ENCODE measurements around the gene PDCD4. TPM values are rescaled to one million over a fixed set of nuclear protein-coding genes. Genes with fewer than 3 reads are reported as not detected.

PDCD4 gene
- total and polyA plus RNA-seq, 9 donors: 55.1 to 214 (median 162) TPM

DNA sequence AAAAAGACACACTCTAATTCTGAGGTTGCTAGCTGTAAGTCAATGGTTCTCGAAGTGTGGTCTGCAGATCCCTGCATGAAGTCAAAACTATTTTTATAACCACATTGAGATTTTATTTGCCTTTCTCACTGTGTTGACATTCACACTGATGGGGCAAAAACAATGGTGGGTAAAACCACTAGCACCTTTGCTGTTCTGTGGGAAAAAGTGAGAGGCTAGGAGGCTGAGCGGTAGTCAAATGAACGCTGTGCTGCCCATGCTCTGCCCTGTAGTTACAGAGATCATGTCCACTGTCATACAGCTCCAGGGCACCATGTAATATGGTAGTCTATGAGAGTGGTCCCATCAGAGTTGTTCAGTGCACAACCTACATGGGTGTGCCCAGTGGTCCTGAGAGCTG is 21.6 kb upstream of the PDCD4 start:
- Histone ChIP-seq H3K4me1 (ENCODE audit: control insufficient read depth, insufficient read depth, low read length) (peaks cover 26% of the 10 kb centered on the region), H3K4me3 (ENCODE audit: low read length) (no peak overlapping the region), H3K36me3 (ENCODE audit: control insufficient read depth, insufficient read depth, low read length) (no peaks in the 10 kb centered on the region), H3K9me3 (replicated peaks; ENCODE audit: control insufficient read depth, low read depth, low read length) (no peaks in the 10 kb centered on the region), H3K27me3 (ENCODE audit: control insufficient read depth, insufficient read depth, low read length) (no peaks in the 10 kb centered on the region), H3K27ac (ENCODE audit: low read length) (no peak overlapping the region)
- 100% methylated on average over 2 of the region's 3 CpGs for WGBS (ENCODE audit: insufficient coverage)
- no peak for DNase-seq

- Histone ChIP-seq H3K36me3 (ENCODE audit: control insufficient read depth, insufficient read depth, low read length) (no peaks in the 10 kb centered on the region), H3K27me3 (ENCODE audit: control insufficient read depth, insufficient read depth, low read length) (no peaks in the 10 kb centered on the region), H3K27ac (ENCODE audit: low read length) (no peak overlapping the region), H3K4me3 (ENCODE audit: low read length) (no peak overlapping the region), H3K9me3 (replicated peaks; ENCODE audit: control insufficient read depth, low read depth, low read length) (no peaks in the 10 kb centered on the region), H3K4me1 (ENCODE audit: control insufficient read depth, insufficient read depth, low read length) (peaks cover 19% of the 10 kb centered on the region)
- peak; percentile 53 for DNase-seq
- WGBS (ENCODE audit: insufficient coverage): 30% methylated on average over 3 of the region's 8 CpGs
These were observed 20.6 kb upstream of the PDCD4 start for GRCh38 chr10:110851020-110851612.

DNA sequence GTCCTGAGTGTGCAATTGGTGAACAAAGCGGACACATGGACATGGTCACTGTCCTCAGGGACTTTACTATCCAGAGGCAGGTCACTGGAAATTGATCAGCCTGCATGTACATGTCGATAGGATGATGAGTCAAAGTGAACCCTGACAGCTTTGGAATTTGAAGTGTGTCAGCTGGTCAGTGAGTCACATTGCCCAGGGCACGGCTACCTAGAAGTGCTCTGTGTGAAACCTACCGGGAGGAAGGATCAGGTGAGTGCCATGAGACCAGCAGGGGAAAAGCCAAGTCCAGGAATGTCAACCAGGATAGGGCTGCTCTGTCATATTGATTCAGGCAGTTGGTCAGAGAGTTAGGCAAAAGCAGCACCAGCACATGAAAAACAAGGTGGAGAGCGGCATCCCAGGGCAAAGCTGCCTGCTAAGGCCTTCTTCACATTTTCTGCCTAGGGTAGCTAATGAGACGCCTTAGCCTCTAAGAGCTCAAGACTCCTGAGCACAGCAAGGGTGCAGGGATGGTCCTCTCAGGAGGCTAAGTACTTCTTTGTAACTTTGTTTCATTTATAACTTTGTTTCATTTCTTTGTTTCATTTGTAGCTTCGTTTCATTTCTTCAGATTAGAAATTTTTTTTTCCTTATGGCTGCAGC is 19.4 kb upstream of the PDCD4 start:
- DNase-seq: no peak
- 88% methylated on average over 4 of the region's 7 CpGs for WGBS (ENCODE audit: insufficient coverage)
- no peaks in the 10 kb centered on the region for H3K27me3 ChIP-seq (ENCODE audit: control insufficient read depth, insufficient read depth, low read length)
- H3K4me1 ChIP-seq (ENCODE audit: control insufficient read depth, insufficient read depth, low read length): peaks cover 10% of the 10 kb centered on the region
- H3K36me3 ChIP-seq (ENCODE audit: control insufficient read depth, insufficient read depth, low read length): no peaks in the 10 kb centered on the region
- H3K4me3 ChIP-seq (ENCODE audit: low read length): no peak overlapping the region
- no peaks in the 10 kb centered on the region for H3K9me3 ChIP-seq (replicated peaks; ENCODE audit: control insufficient read depth, low read depth, low read length)
- no peak overlapping the region for H3K27ac ChIP-seq (ENCODE audit: low read length)

GRCh38 chr10:110852947-110853346 is 18.8 kb upstream of the PDCD4 start:
- Histone ChIP-seq H3K9me3 (replicated peaks; ENCODE audit: control insufficient read depth, low read depth, low read length) (no peaks in the 10 kb centered on the region), H3K27me3 (ENCODE audit: control insufficient read depth, insufficient read depth, low read length) (no peaks in the 10 kb centered on the region)

GRCh38 chr10:110853921-110854605 is 17.7 kb upstream of the PDCD4 start:
- DNase-seq: peak; percentile 37
- Histone ChIP-seq H3K4me3 (ENCODE audit: low read length) (no peak overlapping the region), H3K27ac (ENCODE audit: low read length) (no peak overlapping the region), H3K27me3 (ENCODE audit: control insufficient read depth, insufficient read depth, low read length) (no peaks in the 10 kb centered on the region), H3K36me3 (ENCODE audit: control insufficient read depth, insufficient read depth, low read length) (no peaks in the 10 kb centered on the region), H3K9me3 (replicated peaks; ENCODE audit: control insufficient read depth, low read depth, low read length) (no peaks in the 10 kb centered on the region), H3K4me1 (ENCODE audit: control insufficient read depth, insufficient read depth, low read length) (peaks cover 24% of the 10 kb centered on the region)

More at GRCh38 chr10:110852947-110853346, 18.8 kb upstream of the PDCD4 start:
- 82% methylated on average over 3 of the region's 4 CpGs for WGBS (ENCODE audit: insufficient coverage)
- Histone ChIP-seq H3K4me1 (ENCODE audit: control insufficient read depth, insufficient read depth, low read length) (peaks cover 13% of the 10 kb centered on the region), H3K27ac (ENCODE audit: low read length) (no peak overlapping the region), H3K36me3 (ENCODE audit: control insufficient read depth, insufficient read depth, low read length) (no peaks in the 10 kb centered on the region), H3K4me3 (ENCODE audit: low read length) (no peak overlapping the region)
- no peak for DNase-seq

DNA sequence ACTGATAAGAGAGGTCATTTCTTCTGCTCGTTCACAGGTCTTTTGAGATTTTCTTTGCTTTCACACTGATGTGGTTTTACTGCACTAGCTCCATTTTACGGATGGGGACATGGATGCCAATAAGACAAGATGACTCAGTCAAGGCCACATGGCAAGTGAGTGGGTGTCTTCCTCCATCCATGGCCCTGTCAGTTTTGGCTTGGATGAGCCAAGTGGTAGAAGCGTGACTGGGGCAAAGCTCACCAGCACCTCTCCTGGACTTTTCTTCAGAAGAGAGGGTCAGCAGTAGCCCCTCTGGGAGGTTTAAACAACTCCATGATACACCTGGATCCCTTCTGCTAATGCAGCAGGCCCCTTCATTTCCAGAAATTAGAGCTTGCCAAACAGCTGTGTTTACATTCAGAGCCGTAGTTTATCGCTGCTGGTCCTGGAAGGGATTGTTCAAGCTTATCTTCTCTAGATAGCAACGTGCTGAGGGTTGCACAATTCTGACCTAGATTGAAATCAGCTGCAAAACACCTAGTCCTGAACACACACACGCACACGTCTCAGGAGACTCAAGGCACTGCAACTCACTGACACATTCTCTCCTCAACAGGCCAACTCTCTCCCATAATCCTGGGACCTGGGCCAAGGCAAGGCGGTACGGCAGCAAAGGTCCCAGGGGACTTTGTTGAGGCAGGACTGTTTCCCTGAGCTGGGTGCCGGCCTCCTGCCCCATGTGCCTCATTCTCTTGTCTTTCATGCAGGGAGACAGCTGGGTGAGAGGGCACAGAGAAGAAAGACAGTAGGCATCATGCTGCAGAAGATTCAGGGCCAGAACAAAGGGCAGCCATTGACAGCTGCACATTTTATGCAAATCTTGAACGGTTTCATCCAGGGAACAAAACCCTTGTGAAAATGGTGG is 14.2 kb upstream of the PDCD4 start:
- no peaks in the 10 kb centered on the region for H3K9me3 ChIP-seq (replicated peaks; ENCODE audit: control insufficient read depth, low read depth, low read length)
- 36% methylated on average over 10 of the region's 12 CpGs for WGBS (ENCODE audit: insufficient coverage)
- H3K4me1 ChIP-seq (ENCODE audit: control insufficient read depth, insufficient read depth, low read length): peaks cover 44% of the 10 kb centered on the region
- no peaks in the 10 kb centered on the region for H3K27me3 ChIP-seq (ENCODE audit: control insufficient read depth, insufficient read depth, low read length)
- H3K27ac ChIP-seq (ENCODE audit: low read length): peak overlapping the region; percentile 56
- H3K4me3 ChIP-seq (ENCODE audit: low read length): no peak overlapping the region
- H3K36me3 ChIP-seq (ENCODE audit: control insufficient read depth, insufficient read depth, low read length): no peaks in the 10 kb centered on the region
- peak; percentile 73 for DNase-seq

- H3K4me1 ChIP-seq (ENCODE audit: control insufficient read depth, insufficient read depth, low read length): peaks cover 47% of the 10 kb centered on the region
- no peak overlapping the region for H3K4me3 ChIP-seq (ENCODE audit: low read length)
- DNase-seq: no peak
- H3K9me3 ChIP-seq (replicated peaks; ENCODE audit: control insufficient read depth, low read depth, low read length): no peaks in the 10 kb centered on the region
- H3K27me3 ChIP-seq (ENCODE audit: control insufficient read depth, insufficient read depth, low read length): no peaks in the 10 kb centered on the region
- WGBS (ENCODE audit: insufficient coverage): no CpG with 5 or more reads among the region's 1 CpG
- H3K27ac ChIP-seq (ENCODE audit: low read length): peak overlapping the region; percentile 39
- H3K36me3 ChIP-seq (ENCODE audit: control insufficient read depth, insufficient read depth, low read length): no peaks in the 10 kb centered on the region
These were observed 13.3 kb upstream of the PDCD4 start for GRCh38 chr10:110858297-110858934.

DNA sequence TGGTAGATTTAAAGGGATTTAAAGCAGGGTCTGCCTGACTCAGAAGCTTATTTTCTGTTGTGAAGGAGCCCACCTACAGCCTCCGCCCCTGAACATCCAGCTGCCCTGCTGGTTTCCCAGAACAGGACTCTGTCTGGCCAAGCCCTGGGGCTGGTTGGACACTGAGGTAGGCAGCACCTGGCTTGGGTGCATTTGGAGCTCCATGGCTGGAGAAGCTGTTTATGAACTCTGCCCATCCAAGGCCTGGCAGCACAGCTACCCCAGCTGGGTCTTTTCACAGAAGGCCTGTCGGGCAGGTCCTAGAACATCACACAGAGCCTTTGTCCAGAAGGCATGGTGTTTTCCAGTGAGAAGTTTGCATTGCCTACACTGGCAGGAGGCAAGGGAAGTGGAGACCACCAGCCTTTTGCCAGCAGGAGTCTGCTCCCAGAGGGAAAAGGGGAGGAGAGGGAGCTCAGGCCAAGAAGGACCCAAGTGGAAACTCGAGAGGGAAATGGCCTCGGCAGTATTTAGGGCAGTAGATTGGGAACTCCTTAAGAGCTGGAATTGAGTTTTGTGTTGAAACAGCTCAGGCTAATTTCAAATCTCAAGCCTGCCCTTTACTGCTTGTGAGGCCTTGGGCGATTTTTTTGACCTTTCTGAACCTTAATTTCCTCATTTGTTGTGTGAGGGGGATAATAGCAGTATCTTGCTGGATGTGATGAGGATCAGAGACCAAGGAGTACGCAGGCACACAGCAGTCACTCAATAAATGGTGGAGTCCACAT is 12.3 kb upstream of the PDCD4 start:
- WGBS (ENCODE audit: insufficient coverage): 52% methylated on average over 4 of the region's 6 CpGs
- H3K4me1 ChIP-seq (ENCODE audit: control insufficient read depth, insufficient read depth, low read length): peaks cover 53% of the 10 kb centered on the region

DNA sequence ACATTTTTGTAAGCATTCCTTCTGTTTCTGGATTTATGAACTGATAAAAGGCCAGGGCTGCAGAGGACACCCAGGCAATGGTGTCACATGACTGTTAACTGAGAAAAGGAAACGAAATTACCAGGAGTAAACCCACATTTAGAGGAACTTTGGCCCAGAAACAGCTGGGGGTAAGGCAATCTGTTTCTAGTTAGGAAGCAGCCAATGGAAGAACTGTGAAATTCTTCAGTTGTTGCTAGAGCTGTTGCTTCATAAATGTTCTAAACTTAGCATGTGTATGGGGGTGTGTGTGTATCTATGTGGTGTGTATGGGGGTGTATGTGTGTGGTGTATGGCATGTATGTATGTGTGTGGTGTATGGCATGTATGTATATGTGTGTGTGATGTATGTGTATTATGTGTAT is 11.8 kb upstream of the PDCD4 start:
- DNase-seq: peak; percentile 87
- Histone ChIP-seq H3K4me1 (ENCODE audit: control insufficient read depth, insufficient read depth, low read length) (peaks cover 58% of the 10 kb centered on the region), H3K36me3 (ENCODE audit: control insufficient read depth, insufficient read depth, low read length) (no peaks in the 10 kb centered on the region), H3K27me3 (ENCODE audit: control insufficient read depth, insufficient read depth, low read length) (no peaks in the 10 kb centered on the region), H3K9me3 (replicated peaks; ENCODE audit: control insufficient read depth, low read depth, low read length) (no peaks in the 10 kb centered on the region), H3K27ac (ENCODE audit: low read length) (peak overlapping the region; percentile 67), H3K4me3 (ENCODE audit: low read length) (no peak overlapping the region)
- 0% methylated on average over 1 of the region's 1 CpG for WGBS (ENCODE audit: insufficient coverage)

More for the DNA sequence above, 12.3 kb upstream of the PDCD4 start:
- no peaks in the 10 kb centered on the region for H3K36me3 ChIP-seq (ENCODE audit: control insufficient read depth, insufficient read depth, low read length)
- no peaks in the 10 kb centered on the region for H3K27me3 ChIP-seq (ENCODE audit: control insufficient read depth, insufficient read depth, low read length)
- peak overlapping the region; percentile 67 for H3K27ac ChIP-seq (ENCODE audit: low read length)
- no peaks in the 10 kb centered on the region for H3K9me3 ChIP-seq (replicated peaks; ENCODE audit: control insufficient read depth, low read depth, low read length)
- H3K4me3 ChIP-seq (ENCODE audit: low read length): no peak overlapping the region
- DNase-seq: no peak

All from muscle of leg (tissue), 11 donors.